ENCODE results near the gene KRTAP4-7. TPM values are rescaled to one million over a fixed set of nuclear protein-coding genes. Genes with fewer than 3 reads are reported as not detected.
"Not testable (repeated sequence)": the region's sequence is repeated elsewhere in the genome, so short reads cannot be mapped to it uniquely, and the experiment has no call there.

The KRTAP4-7 gene
- total RNA-seq = not detected
- not detected for polyA plus RNA-seq (2013, experiment 1 of 2)
- polyA plus RNA-seq (2013, experiment 2 of 2) = not detected
- long read RNA-seq, experiment 1 = 0 reads
- long read RNA-seq, experiment 2 = 0 reads
- long read RNA-seq, experiment 3 = 0 reads
- long read RNA-seq, experiment 4 = 0 reads

DNA sequence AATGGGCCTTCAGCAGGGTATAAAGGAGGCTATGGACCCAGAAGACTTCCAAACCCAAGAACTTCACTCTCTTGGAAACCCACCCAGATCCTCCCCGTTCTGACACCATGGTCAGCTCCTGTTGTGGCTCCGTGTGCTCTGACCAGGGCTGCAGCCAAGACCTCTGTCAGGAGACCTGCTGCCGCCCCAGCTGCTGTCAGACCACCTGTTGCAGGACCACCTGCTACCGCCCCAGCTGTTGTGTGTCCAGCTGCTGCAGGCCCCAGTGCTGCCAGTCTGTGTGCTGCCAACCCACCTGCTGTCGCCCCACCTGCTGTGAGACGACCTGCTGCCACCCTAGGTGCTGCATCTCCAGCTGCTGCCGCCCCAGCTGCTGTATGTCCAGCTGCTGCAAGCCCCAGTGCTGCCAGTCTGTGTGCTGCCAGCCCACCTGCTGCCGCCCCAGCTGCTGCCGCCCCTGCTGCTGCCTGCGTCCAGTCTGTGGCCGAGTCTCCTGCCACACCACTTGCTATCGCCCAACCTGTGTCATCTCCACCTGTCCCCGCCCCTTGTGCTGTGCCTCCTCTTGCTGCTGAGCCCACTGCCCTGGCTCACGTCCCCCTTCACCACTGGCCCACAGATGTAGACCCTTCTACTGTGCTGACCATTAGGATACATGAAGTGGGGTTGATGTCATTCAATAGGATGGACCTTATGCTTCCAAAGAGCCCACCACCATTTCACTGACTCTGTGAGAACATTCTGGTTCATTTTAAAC lies at the start of gene KRTAP4-7:
TSS of gene KRTAP4-7 (plus strand) at position 51 of the 757 bp plus-strand sequence. CDS start at position 108, 57 bp downstream.
- H3K9me3 ChIP-seq (ENCODE audit: control insufficient read depth, low read length); H3K27ac Mint-ChIP-seq; H3K4me1 ChIP-seq (ENCODE audit: control insufficient read depth, insufficient read depth, low read length); H3K4me1 Mint-ChIP-seq; H3K9me3 Mint-ChIP-seq; H3K27me3 ChIP-seq (ENCODE audit: control insufficient read depth, insufficient read depth, low read length, poor library complexity, severe bottlenecking); H3K4me3 Mint-ChIP-seq; H3K36me3 Mint-ChIP-seq (ENCODE audit: low read depth); H3K27me3 Mint-ChIP-seq (ENCODE audit: insufficient read depth); H3K36me3 ChIP-seq (ENCODE audit: control insufficient read depth, insufficient read depth, low read length); DNase-seq; H3K4me3 ChIP-seq (ENCODE audit: low read length); H3K27ac ChIP-seq (ENCODE audit: low read depth, low read length); H3K9ac ChIP-seq (ENCODE audit: extremely low read depth, low read length, poor library complexity, severe bottlenecking): not testable (repeated sequence)
- 70 to 88% methylated on average over 3 to 13 of the region's 14 CpGs for WGBS, 2 experiments (ENCODE audit: insufficient coverage in 1 of 2, insufficient read length in 1 of 2)

DNA sequence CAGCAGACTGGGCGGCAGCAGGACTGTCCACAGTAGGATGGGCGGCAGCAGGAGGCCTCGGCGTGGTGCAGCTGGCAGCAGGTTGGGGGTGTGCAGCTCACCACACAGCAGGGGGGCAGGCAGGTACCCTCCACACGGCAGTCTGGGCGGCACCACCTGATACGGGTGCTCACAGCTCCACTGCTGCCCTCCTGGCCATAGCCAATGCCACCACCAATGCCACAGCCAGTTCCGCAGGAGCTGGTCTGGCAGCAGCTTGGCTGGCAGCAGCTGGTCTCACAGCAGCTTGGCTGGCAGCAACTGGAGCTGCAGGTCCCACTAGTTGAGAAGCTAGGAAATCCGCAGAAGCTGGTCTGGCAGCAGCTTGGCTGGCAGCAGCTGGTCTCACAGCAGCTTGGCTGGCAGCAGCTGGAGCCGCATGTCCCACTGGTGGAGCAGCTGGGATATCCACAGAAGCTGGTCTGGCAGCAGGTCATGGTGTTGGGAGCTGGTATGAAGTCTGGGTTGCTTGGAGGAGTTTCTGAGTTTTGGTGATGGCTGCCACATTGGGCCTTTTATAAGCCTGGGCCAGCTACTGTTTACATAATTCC lies 49.5 kb upstream of the KRTAP4-7 start, which contains the start of gene KRTAP1-3:
TSS of gene KRTAP1-3 (minus strand) at position 529 of the 590 bp plus-strand sequence. CDS start at position 476, 53 bp downstream.
- H3K4me3 Mint-ChIP-seq; H3K27ac ChIP-seq (ENCODE audit: low read depth, low read length); H3K36me3 ChIP-seq (ENCODE audit: control insufficient read depth, insufficient read depth, low read length); H3K4me3 ChIP-seq (ENCODE audit: low read length); H3K4me1 Mint-ChIP-seq; H3K9me3 ChIP-seq (ENCODE audit: control insufficient read depth, low read length); H3K27me3 Mint-ChIP-seq (ENCODE audit: insufficient read depth); DNase-seq; H3K9me3 Mint-ChIP-seq; H3K4me1 ChIP-seq (ENCODE audit: control insufficient read depth, insufficient read depth, low read length); H3K9ac ChIP-seq (ENCODE audit: extremely low read depth, low read length, poor library complexity, severe bottlenecking); H3K36me3 Mint-ChIP-seq (ENCODE audit: low read depth); H3K27ac Mint-ChIP-seq; H3K27me3 ChIP-seq (ENCODE audit: control insufficient read depth, insufficient read depth, low read length, poor library complexity, severe bottlenecking): not testable (repeated sequence)
- WGBS, 2 experiments (ENCODE audit: insufficient coverage in 1 of 2, insufficient read length in 1 of 2) = 96 to 100% methylated on average over 4 to 7 of the region's 10 CpGs

DNA sequence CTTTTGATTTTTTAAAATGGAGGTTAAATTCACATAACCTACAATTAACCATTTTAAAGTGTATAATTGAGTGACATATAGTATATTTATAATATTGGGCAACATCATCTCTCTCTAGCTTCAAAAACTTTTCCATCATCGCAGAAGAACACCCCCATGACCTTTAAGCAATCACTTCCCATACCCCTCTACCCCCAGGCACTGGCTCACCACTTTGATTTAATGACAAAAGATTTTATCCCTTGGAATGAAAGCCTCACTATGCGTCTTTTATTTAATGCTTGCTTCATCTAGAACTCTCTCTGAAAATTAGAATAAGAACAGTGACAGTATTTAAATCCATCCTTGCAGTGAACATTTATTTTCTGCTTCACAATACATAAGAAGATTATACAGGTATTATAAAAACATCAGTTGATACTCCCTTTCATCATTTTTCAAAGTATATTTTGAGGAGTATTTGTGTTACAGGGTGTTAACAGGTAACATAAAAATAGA lies 46.0 kb upstream of the KRTAP4-7 start:
- no peak overlapping the region for H3K4me3 Mint-ChIP-seq
- no peak overlapping the region for H3K9ac ChIP-seq (ENCODE audit: extremely low read depth, low read length, poor library complexity, severe bottlenecking)
- H3K9me3 Mint-ChIP-seq = no peaks in the 10 kb centered on the region
- no peak overlapping the region for H3K27ac Mint-ChIP-seq
- 82% methylated on average over 2 of the region's 2 CpGs; no CpG with 5 or more reads in 1 of the 2 experiments for WGBS, 2 experiments (ENCODE audit: insufficient coverage in 1 of 2, insufficient read length in 1 of 2)
- peaks cover 2% of the 10 kb centered on the region for H3K4me1 Mint-ChIP-seq
- H3K9me3 ChIP-seq (ENCODE audit: control insufficient read depth, low read length) = no peaks in the 10 kb centered on the region
- no peak overlapping the region for H3K4me3 ChIP-seq (ENCODE audit: low read length)
- no peak overlapping the region for H3K27ac ChIP-seq (ENCODE audit: low read depth, low read length)
- no peak for DNase-seq
- no peaks in the 10 kb centered on the region for H3K36me3 ChIP-seq (ENCODE audit: control insufficient read depth, insufficient read depth, low read length)
- no peaks in the 10 kb centered on the region for H3K27me3 ChIP-seq (ENCODE audit: control insufficient read depth, insufficient read depth, low read length, poor library complexity, severe bottlenecking)
- TF ChIP-seq, protein P1, sequence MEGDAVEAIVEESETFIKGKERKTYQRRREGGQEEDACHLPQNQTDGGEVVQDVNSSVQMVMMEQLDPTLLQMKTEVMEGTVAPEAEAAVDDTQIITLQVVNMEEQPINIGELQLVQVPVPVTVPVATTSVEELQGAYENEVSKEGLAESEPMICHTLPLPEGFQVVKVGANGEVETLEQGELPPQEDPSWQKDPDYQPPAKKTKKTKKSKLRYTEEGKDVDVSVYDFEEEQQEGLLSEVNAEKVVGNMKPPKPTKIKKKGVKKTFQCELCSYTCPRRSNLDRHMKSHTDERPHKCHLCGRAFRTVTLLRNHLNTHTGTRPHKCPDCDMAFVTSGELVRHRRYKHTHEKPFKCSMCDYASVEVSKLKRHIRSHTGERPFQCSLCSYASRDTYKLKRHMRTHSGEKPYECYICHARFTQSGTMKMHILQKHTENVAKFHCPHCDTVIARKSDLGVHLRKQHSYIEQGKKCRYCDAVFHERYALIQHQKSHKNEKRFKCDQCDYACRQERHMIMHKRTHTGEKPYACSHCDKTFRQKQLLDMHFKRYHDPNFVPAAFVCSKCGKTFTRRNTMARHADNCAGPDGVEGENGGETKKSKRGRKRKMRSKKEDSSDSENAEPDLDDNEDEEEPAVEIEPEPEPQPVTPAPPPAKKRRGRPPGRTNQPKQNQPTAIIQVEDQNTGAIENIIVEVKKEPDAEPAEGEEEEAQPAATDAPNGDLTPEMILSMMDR (conservative IDR thresholded peaks at IDR 0.05) = no peak
- no peaks in the 10 kb centered on the region for H3K36me3 Mint-ChIP-seq (ENCODE audit: low read depth)
- H3K27me3 Mint-ChIP-seq (ENCODE audit: insufficient read depth) = no peaks in the 10 kb centered on the region
- H3K4me1 ChIP-seq (ENCODE audit: control insufficient read depth, insufficient read depth, low read length) = no peaks in the 10 kb centered on the region

DNA sequence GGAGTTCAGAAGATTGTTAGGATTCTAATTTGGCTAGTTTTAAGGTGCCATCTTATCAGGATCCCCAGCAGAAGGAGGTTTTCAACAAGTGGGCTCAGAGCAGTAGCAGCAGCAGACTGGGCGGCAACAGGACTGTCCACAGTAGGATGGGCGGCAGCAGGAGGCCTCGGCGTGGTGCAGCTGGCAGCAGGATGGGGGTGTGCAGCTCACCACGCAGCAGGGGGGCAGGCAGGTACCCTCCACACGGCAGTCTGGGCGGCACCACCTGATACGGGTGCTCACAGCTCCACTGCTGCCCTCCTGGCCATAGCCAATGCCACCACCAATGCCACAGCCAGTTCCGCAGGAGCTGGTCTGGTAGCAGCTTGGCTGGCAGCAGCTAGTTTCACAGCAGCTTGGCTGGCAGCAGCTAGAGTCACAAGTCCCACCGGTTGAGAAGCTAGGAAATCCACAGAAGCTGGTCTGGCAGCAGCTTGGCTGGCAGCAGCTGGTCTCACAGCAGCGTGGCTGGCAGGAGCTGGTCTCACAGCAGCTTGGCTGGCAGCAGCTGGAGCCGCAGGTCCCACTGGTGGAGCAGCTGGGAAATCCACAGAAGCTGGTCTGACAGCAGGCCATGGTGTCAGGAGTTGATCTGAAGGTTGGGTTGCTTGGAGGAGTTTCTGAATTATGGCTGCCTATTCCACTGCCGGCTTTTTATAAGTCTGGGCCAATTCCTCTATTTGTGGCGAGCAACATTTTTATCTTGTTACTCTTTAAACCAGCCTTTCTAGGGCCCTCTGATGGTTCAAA lies 43.0 kb upstream of the KRTAP4-7 start, which contains the start of gene KRTAP1-1:
TSS of gene KRTAP1-1 (minus strand) at position 668 of the 789 bp plus-strand sequence. CDS start at position 615, 53 bp downstream.
- not testable (repeated sequence) for H3K9me3 Mint-ChIP-seq; H3K9me3 ChIP-seq (ENCODE audit: control insufficient read depth, low read length); H3K4me3 ChIP-seq (ENCODE audit: low read length); H3K4me1 Mint-ChIP-seq; H3K27me3 Mint-ChIP-seq (ENCODE audit: insufficient read depth); H3K4me1 ChIP-seq (ENCODE audit: control insufficient read depth, insufficient read depth, low read length); H3K4me3 Mint-ChIP-seq; H3K36me3 ChIP-seq (ENCODE audit: control insufficient read depth, insufficient read depth, low read length); H3K27ac ChIP-seq (ENCODE audit: low read depth, low read length); H3K27me3 ChIP-seq (ENCODE audit: control insufficient read depth, insufficient read depth, low read length, poor library complexity, severe bottlenecking); H3K9ac ChIP-seq (ENCODE audit: extremely low read depth, low read length, poor library complexity, severe bottlenecking); H3K27ac Mint-ChIP-seq; H3K36me3 Mint-ChIP-seq (ENCODE audit: low read depth); DNase-seq
- WGBS, 2 experiments (ENCODE audit: insufficient coverage in 1 of 2, insufficient read length in 1 of 2) = 89 to 92% methylated on average over 4 to 12 of the region's 14 CpGs

All from endodermal cell (in vitro differentiated cells).